Left renal cortex interstitium (tissue), 4 donors: ENCODE results near the gene STK38. TPM values are rescaled to one million over a fixed set of nuclear protein-coding genes. Genes with fewer than 3 reads are reported as not detected.
A peak's percentile ranks its signal among the peaks of the same experiment; 100 is the strongest.

Experiments
- DNase-seq, 4 donors: peaks; one replicate each; pipeline ENCODE4 v3.0.0-alpha.2; 2013; ENCODE audit warnings: low read depth in 4 of 4, low spot score in 2 of 4, missing footprints in 1 of 4
- polyA plus RNA-seq, 4 donors: library from polyadenylated mRNA; unstranded; fragments of 120-200 nt; gene quantifications; one replicate each; pipeline ENCODE4 v1.2.1, GENCODE V29; 2013; ENCODE audit not compliant: insufficient read length in 4 of 4

The STK38 gene
- polyA plus RNA-seq, 4 donors = 40.3 to 60.5 (median 50.0) TPM

DNA sequence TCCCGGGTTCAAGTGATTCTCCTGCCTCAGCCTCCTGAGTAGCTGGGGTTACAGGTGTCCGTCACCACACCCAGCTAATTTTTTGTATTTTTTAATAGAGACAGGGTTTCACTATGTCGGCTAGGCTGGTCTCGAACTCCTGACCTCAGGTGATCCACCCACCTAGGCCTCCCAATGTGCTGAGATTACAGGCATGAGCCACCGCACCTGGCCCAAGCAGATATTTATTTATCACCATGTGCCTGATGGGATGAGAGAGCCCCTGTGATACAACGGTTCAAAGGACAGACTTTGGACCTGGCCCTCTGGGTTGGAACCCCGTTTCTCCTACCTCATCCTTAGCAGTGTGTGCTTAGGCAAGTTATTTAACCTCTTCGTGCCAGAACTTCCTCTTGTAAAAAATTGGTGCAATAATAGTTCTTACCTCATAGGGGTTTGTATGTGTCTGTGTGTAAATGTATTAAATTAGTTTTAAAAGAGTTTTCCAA lies 19.2 kb upstream of the STK38 start:
- DNase-seq = no peak

DNA sequence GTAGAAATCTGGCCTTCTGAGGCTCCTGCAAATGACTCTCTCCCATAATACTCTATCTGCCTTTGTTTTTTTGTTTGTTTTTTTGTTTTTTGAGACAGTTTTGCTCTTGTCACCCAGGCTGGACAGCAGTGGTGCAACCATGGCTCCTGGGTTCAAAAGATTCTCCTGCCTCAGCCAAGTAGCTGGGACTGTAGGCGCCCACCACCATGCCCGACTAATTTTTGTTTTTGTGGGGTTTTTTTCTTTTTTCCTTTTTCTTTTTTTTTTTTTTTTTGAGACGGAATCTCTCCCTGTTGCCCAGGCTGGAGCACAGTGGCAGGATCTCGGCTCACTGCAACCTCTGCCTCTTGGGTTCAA lies 16.6 kb upstream of the STK38 start:
- DNase-seq = no peak

DNA sequence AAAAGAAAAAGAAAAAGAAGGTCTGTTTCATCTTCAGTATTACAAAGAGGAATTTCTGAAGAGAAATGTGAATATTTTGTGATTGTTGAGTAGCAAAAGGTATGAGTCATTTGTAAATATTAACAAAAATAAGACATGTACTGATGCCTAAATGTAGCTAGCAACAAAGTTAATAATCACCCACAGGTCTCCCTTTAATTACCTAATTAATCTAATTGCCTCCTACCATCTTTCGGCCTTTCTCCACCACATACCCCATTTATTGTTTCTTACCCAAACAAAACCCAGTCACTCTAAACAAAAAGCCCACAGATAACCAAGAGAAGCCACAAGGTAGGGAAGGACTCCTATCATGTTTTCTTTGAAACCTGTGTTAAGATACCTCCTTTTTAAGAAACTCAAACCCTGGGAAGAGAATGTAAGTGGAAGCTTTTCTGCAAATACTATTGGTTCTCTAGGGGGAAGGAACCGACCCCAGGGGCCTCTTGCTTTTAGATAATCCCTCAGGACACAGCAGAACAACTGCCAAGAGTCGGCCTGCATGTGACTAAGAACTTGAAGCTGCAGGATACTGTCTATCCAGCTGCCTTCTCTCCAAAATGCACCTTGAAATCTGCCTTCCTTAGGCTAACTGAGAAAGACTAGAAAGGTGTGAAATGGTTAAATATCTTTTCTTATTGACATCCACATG lies 16.1 kb upstream of the STK38 start:
- DNase-seq = no peak

DNA sequence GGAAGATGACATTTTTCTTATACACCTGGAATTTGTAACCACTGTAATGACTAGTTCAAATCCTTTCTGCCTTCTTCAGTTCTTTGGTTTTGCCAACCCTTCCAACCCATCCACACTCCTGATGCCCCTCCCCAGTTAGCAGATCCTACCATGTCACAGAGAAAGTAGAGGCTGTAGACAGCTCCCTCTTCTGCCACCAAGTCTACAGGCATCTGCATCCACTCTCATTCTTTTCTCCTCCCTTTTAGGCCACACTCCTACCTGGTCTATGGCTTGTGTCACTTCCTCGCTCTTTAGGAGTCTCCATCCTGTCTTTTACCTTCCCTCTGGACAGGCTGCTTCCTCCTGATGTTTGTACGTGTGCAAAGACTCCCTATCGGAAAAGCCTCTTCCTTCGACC lies 13.5 kb upstream of the STK38 start:
- no peak for DNase-seq

- no peak for DNase-seq
Measured at GRCh38 chr6:36559011-36559793, 11.9 kb upstream of the STK38 start.

- DNase-seq = no peak
Measured at GRCh38 chr6:36556281-36556680, 9.0 kb upstream of the STK38 start.

DNA sequence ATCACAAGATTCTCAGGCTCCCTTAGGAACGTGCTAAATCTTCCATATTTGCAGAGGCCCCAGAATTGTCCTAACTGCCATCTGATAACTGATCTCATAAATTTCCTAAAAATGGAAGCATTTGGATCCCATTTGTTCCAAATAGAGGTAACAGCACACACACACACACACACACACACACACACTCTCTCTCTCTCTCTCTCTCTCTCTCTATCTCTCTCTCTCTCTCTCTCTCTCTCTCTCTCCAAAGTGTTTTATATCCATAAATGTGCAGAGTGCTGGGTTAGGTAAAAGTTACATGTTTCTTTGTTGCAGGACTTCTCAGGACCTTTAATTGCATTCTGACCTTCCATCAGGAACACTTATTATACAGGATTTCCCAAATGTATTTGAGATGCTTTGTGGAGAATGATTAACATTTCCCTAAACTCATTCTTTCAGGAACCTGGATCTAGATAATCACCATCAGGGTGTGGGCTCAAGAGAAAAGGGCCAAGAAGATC lies 8.5 kb upstream of the STK38 start:
- DNase-seq = no peak

GRCh38 chr6:36550473-36551000 lies 3.3 kb upstream of the STK38 start:
- no peak for DNase-seq

DNA sequence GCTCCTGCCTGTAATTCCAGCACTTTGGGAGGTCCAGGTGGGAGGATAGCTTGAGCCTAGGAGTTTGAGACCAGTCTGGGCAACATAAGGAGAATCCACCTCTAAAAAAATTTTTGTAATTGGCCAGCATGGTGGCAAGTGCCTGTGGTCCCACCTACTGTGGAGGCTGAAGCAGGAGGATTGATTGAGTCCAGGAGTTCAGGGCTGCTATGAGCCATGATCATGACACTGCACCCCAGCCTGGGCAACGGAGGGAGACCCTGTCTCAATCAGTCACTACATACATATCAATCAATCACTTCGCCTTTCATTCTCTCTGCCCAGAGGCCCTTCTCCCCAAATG lies 1.1 kb upstream of the STK38 start:
- DNase-seq = no peak

DNA sequence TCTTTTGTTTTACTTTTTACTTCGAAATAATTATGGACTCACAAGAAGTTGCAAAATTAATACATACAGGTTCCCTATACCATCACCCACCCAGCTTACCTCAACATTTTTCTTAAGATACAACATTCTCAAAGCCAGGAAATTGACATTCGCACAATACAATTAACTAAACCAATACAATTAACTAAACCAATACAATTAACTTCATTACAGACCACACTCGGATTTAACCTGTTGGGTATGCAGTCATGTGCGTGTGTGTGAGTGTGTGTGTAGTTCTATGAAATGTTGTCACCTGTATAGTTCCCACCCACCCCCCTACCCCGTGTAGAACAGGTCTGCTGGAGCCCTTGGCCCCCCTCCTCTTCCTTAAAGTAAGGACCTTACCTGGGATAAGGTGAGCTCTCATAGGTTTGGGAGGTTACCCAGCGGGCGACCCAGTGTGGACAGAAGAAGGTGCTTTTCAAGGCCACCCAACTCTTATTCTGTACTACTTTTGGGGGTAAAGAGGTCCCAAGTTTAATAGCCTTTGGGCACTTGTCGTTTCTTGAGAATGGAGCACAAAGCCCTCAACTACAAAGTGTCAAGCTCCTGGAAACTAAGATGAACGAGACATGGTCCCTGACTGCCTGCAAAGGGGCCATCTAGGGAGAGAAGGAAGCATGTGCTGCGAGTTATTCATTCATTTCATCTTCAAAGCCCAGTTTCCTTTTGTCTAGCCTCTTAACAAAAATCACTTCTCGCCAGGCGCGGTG lies 544 bp upstream of the STK38 start:
- DNase-seq = no peak

- peak; percentile 24 to 52 (median 30) for DNase-seq
Measured at GRCh38 chr6:36546308-36546919, 865 bp downstream of the STK38 start.

- DNase-seq = no peak
Measured at GRCh38 chr6:36545767-36546307, 1.4 kb downstream of the STK38 start.

DNA sequence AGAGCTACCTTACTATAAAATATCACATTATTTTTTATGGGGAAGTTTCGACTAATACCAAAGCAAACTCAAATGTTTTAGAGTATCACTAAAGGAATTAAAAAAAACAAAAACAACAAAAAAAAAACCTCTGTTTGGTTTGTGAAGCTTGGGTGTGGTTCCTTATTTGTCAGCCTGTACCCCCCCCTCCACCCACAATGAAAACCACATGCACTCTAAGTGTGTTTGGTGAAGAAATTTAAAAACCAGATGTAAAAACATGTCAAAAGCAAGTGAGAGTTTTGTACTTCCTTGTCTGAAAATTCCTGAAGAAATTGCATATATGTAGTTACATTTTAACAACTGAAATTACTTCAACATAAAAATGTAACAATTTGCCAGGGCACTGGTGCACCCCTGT lies 3.1 kb downstream of the STK38 start:
- DNase-seq = no peak

GRCh38 chr6:36542041-36542440 lies 5.2 kb downstream of the STK38 start:
- no peak for DNase-seq

DNA sequence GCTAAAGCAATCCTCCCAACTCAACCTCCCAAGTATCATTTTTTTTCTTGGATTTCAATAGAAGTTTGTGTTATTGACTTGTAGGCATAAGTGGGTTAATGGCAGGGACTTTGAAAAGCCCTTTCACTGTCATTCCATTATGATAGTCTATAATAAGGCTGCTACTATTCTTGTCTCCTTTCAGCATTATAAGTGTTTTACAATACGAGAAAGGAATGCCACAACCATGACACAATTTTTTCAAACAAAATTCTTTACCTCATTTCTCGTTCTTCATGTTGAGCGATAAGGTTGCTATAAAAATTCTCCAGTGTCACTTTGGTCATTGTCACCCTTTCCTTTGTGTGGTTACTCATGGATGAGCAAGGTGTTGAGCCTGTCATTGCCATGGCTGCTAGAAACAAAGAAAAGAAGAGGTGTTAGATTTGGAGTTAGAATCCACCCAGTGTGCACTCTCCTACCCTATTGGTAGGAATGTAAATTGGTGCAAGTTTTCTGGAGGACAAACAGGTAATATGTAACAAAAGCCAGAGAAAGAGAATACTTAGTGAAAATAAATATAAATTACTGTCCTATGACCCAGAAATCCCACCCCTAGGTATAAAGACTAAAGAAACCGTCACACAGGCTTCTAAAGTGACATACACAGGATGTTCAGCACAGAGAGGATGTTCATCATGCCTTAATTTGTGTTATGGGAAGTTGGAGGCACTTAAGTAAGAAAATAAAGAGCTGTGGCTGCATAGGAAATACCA lies 7.3 kb downstream of the STK38 start:
- no peak for DNase-seq

GRCh38 chr6:36536873-36537547 lies 10.3 kb downstream of the STK38 start:
- DNase-seq = no peak

DNA sequence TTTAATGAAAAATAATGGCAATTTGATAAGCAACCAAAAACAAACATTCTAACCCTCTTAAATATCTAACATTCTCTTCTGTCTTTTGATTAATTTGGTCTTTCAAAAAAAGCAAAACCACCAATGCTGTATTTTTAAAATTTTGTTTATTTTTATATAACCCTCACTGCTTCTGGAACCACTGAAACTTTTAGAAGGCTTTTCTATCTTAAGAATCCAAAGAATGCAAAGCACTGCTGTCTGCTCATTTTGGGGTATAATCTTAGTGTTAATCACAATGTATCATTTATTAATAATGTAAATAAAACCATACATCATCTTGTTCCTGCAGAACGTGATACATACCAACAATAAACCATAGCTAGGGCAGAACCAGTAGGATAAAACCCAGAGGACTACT lies 14.0 kb downstream of the STK38 start:
- no peak for DNase-seq

GRCh38 chr6:36526066-36526465 lies 21.2 kb downstream of the STK38 start:
- no peak for DNase-seq

DNA sequence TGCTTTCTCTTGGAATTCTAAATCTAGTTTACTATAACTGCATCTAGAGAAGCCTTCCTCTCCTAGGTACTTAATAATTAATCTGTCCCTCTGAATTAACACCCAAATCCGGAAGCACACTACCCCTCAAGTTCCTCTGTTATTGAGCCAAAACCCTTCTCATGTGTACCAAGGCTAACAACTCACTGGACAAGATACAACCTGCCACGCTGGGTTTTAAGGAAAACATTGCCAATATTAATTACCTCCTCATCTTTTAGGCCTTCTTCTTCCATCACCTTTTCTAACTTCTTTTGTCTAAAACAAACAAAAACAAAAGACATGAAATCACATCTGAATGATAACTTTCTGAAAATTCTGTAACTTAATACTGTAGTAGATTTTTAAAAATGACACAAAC lies 21.9 kb downstream of the STK38 start:
- DNase-seq = no peak
